B cell (primary cell): ENCODE data around the gene CPA4. TPM values are rescaled to one million over a fixed set of nuclear protein-coding genes. Genes with fewer than 3 reads are reported as not detected.

Experiments used
- ATAC-seq: fragments of 200-7000 bp; cut with Tn5 transposase; one replicate; pipeline ENCODE4 v1.10.0; 2021; ENCODE audit warnings: low read depth, mild to moderate bottlenecking, moderate number of reproducible peaks, moderate library complexity
- CTCF ChIA-PET: fragments of 350-600 bp; sonication (Branson Sonifier 250); formaldehyde crosslinking; loops from one replicate; lab custom pipeline; 2021; ENCODE audit warnings: antibody characterized with exemption, inconsistent platforms; lab: Charles Lee
- POLR2A ChIA-PET: fragments of 350-600 bp; sonication (Branson Sonifier 250); formaldehyde crosslinking; loops from one replicate; lab custom pipeline; 2021; ENCODE audit warnings: antibody characterized with exemption; lab: Charles Lee
- DNase-seq: peaks from one replicate; pipeline ENCODE4 v3.0.0; 2013
- H2AFZ ChIP-seq: 2 replicates; pipeline ENCODE4 v1.6.1; 2012; ENCODE audit warnings: mild to moderate bottlenecking, low read depth, low read length; ENCODE audit not compliant: insufficient read depth, poor library complexity, severe bottlenecking
- H3K27ac ChIP-seq, 2 donors: 1 replicate in 1 of 2; 2 replicates in 1 of 2; pipeline ENCODE4 v1.5.1; 2012 to 2013; ENCODE audit warnings: low read length in 2 of 2, mild to moderate bottlenecking in 2 of 2, moderate library complexity in 1 of 2
- H3K27me3 ChIP-seq, 4 experiments: fragments of 200-600 bp in 1 of 4; sonication (generic) in 1 of 4; replicated peaks in 1 of 4; 1 replicate in 2 of 4; 2 replicates in 2 of 4; pipeline versions ENCODE4 v1.6.1 to v1.7.0; 2013 to 2016; ENCODE audit warnings: low read length in 3 of 4, mild to moderate bottlenecking in 2 of 4, mixed read lengths in 1 of 4, moderate library complexity in 1 of 4; ENCODE audit not compliant: insufficient read depth in 4 of 4, control insufficient read depth in 3 of 4; ENCODE audit errors: control extremely low read depth in 1 of 4
- H3K36me3 ChIP-seq, 2 experiments: replicated peaks in 1 of 2; 1 replicate in 1 of 2; 2 replicates in 1 of 2; pipeline versions ENCODE4 v1.6.1 to v1.7.1; 2013; ENCODE audit warnings: low read length in 1 of 2; ENCODE audit not compliant: insufficient read depth in 2 of 2, control insufficient read depth in 1 of 2; ENCODE audit errors: control extremely low read depth in 1 of 2, extremely low read depth in 1 of 2
- H3K4me1 ChIP-seq, 2 donors: fragments of 200-600 bp in 1 of 2; sonication (generic) in 1 of 2; 1 replicate in 1 of 2; 2 replicates in 1 of 2; pipeline versions ENCODE4 v1.5.1 to v1.6.1; 2013 to 2017; ENCODE audit warnings: low read length in 2 of 2; ENCODE audit not compliant: control insufficient read depth in 2 of 2, insufficient read depth in 2 of 2
- H3K4me2 ChIP-seq: replicated peaks from 2 replicates; pipeline ENCODE3; 2012; ENCODE audit warnings: mild to moderate bottlenecking, low read depth, low read length; ENCODE audit not compliant: poor library complexity, severe bottlenecking
- H3K4me3 ChIP-seq, 5 experiments: fragments of 200-600 bp in 1 of 5; sonication (generic) in 1 of 5; 1 replicate in 3 of 5; 2 replicates in 2 of 5; pipeline versions ENCODE4 v1.5.1 to v1.7.0; 2011 to 2016; ENCODE audit warnings: low read length in 4 of 5, mild to moderate bottlenecking in 4 of 5, low read depth in 2 of 5, control low read depth in 1 of 5, moderate library complexity in 1 of 5; ENCODE audit not compliant: insufficient read depth in 1 of 5; ENCODE audit errors: control extremely low read depth in 1 of 5, extremely low read depth in 1 of 5
- H3K79me2 ChIP-seq: fragments of 200-600 bp; sonication (generic); one replicate; pipeline ENCODE4 v1.6.0; 2016; ENCODE audit warnings: low read length; ENCODE audit not compliant: control insufficient read depth, insufficient read depth
- H3K9ac ChIP-seq: fragments of 200-600 bp; sonication (generic); 2 replicates; pipeline ENCODE4 v1.6.1; 2017; ENCODE audit warnings: mild to moderate bottlenecking, low read length, moderate library complexity
- H3K9me3 ChIP-seq, 3 donors: one replicate each; pipeline versions ENCODE4 v1.6.1 to v1.7.1; 2013; ENCODE audit warnings: low read length in 2 of 3; ENCODE audit not compliant: control insufficient read depth in 2 of 3, insufficient read depth in 1 of 3; ENCODE audit errors: control extremely low read depth in 1 of 3
- H4K20me1 ChIP-seq: 2 replicates; pipeline ENCODE4 v1.6.0; 2012; ENCODE audit warnings: mild to moderate bottlenecking, low read length; ENCODE audit not compliant: insufficient read depth, control insufficient read depth, poor library complexity, severe bottlenecking
- H3K27ac Mint-ChIP-seq: one replicate; pipeline ENCODE4 v1.8.0; 2021; ENCODE audit warnings: mixed read lengths
- H3K27me3 Mint-ChIP-seq: one replicate; pipeline ENCODE4 v1.8.0; 2021; ENCODE audit warnings: mixed read lengths
- H3K4me1 Mint-ChIP-seq: one replicate; pipeline ENCODE4 v1.8.0; 2021; ENCODE audit warnings: mixed read lengths
- H3K4me3 Mint-ChIP-seq: one replicate; pipeline ENCODE4 v1.8.0; 2021; ENCODE audit warnings: mixed read lengths
- H3K9me3 Mint-ChIP-seq: one replicate; pipeline ENCODE4 v1.8.0; 2022; ENCODE audit warnings: mixed read lengths; ENCODE audit not compliant: insufficient read depth
- EZH2 ChIP-seq: IDR thresholded peaks from 2 replicates; pipeline ENCODE4 v1.6.1; 2012; ENCODE audit warnings: borderline replicate concordance, low read depth, mild to moderate bottlenecking, moderate library complexity, low read length; ENCODE audit not compliant: insufficient read depth, poor library complexity, severe bottlenecking
- WGBS: methylation state at CpG from one replicate; pipeline ENCODE4 v1.1.5; 2013; ENCODE audit warnings: missing lambda C conversion rate; ENCODE audit not compliant: insufficient coverage; 5-methylcytosine and 5-hydroxymethylcytosine counted together
- intact Hi-C: fragments of 100-400 bp; cut with micrococcal nuclease; formaldehyde crosslinking; loops from one replicate; pipeline ENCODE4 v1.10.0; 2022
- polyA plus RNA-seq: library from polyadenylated mRNA; depleted of rRNA; stranded (reverse); fragments of >200 nt; gene quantifications from 2 replicates; pipeline ENCODE4 v1.2.3, GENCODE V29; 2012
- total RNA-seq, 2 donors: library from RNA; stranded (reverse); fragments of 120-200 nt in 1 of 2; gene quantifications; 1 replicate in 1 of 2; 2 replicates in 1 of 2; pipeline versions ENCODE4 v1.2.3 to v1.2.4, GENCODE V29; 2013 to 2022
- TF ChIP-seq, protein P1 (sequence below): fragments of 200-600 bp; IDR thresholded peaks from one replicate; pipeline ENCODE4 v1.8.0; 2022; ENCODE audit warnings: antibody characterized with exemption, mild to moderate bottlenecking

Gene CPA4
- total and polyA plus RNA-seq, 2 donors (not counting 1 experiment from before 2014, with no cell fraction given) = not detected

- ATAC-seq = no peak
- no peak overlapping the region for H3K4me3 ChIP-seq
- H3K27me3 ChIP-seq = peaks cover 0 to 12% (median 7%) of the 10 kb centered on the region in 4 experiments
- no peaks in the 10 kb centered on the region for H4K20me1 ChIP-seq
- TF ChIP-seq, protein P1, sequence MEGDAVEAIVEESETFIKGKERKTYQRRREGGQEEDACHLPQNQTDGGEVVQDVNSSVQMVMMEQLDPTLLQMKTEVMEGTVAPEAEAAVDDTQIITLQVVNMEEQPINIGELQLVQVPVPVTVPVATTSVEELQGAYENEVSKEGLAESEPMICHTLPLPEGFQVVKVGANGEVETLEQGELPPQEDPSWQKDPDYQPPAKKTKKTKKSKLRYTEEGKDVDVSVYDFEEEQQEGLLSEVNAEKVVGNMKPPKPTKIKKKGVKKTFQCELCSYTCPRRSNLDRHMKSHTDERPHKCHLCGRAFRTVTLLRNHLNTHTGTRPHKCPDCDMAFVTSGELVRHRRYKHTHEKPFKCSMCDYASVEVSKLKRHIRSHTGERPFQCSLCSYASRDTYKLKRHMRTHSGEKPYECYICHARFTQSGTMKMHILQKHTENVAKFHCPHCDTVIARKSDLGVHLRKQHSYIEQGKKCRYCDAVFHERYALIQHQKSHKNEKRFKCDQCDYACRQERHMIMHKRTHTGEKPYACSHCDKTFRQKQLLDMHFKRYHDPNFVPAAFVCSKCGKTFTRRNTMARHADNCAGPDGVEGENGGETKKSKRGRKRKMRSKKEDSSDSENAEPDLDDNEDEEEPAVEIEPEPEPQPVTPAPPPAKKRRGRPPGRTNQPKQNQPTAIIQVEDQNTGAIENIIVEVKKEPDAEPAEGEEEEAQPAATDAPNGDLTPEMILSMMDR = no peak
- TF ChIP-seq EZH2 = no peak
- no peaks in the 10 kb centered on the region for H3K36me3 ChIP-seq
- no peak overlapping the region for H3K9ac ChIP-seq
- POLR2A ChIA-PET = no interaction called here
- H3K27me3 Mint-ChIP-seq = peaks cover 25% of the 10 kb centered on the region
- CTCF ChIA-PET = interaction anchor here (0.6 kb wide), 1 partner anchor 1457 kb away, joined by 3 read pairs; no protein-coding TSS in a partner anchor
- no peak overlapping the region for H3K27ac Mint-ChIP-seq
- H3K4me3 Mint-ChIP-seq = no peak overlapping the region
- no peak overlapping the region for H3K4me2 ChIP-seq
- whole genome bisulfite sequencing = 93% methylated on average over 5 of the region's 10 CpGs
- DNase-seq = no peak
- H3K4me1 Mint-ChIP-seq = no peaks in the 10 kb centered on the region
- no peaks in the 10 kb centered on the region for H3K79me2 ChIP-seq
- H3K4me1 ChIP-seq = peaks cover 0 to 2% of the 10 kb centered on the region in 2 donors
- no peaks in the 10 kb centered on the region for H3K9me3 Mint-ChIP-seq
- H3K9me3 ChIP-seq = peaks cover 0 to 7% (median 0%) of the 10 kb centered on the region in 3 donors
- H3K27ac ChIP-seq = no peak overlapping the region
- no peak overlapping the region for H2AFZ ChIP-seq
- intact Hi-C loops = no loop called here
Observed at GRCh38 chr7:130276796-130277762, 15.9 kb upstream of the CPA4 start.
